ENCODE measurements around the gene PRIM2. TPM values are rescaled to one million over a fixed set of nuclear protein-coding genes. Genes with fewer than 3 reads are reported as not detected.
"Not testable (repeated sequence)": the region's sequence is repeated elsewhere in the genome, so short reads cannot be mapped to it uniquely, and the experiment has no call there.

The PRIM2 gene
- total and polyA plus RNA-seq, 2 of the 8 experiments (the other 6 are each of a cell fraction or from before 2014, with no cell fraction given) = 20.8 to 46.8 TPM

- H3K4ac ChIP-seq (replicated peaks; ENCODE audit: insufficient read length, low read depth, low read length); H2AK5ac ChIP-seq (ENCODE audit: low read depth, low read length); CTCF ChIA-PET (ENCODE audit: partially characterized antibody); H3K23me2 ChIP-seq (ENCODE audit: low read depth, low read length); H3K18ac ChIP-seq (ENCODE audit: extremely low read depth, low read length); H4K5ac ChIP-seq (ENCODE audit: insufficient read length, low read depth, low read length); H3K27me3 ChIP-seq (replicated peaks in 1 of 4; ENCODE audit: control insufficient read depth in 3 of 4, extremely low read depth in 1 of 4, insufficient read depth in 3 of 4, low read length in 3 of 4); H2BK15ac ChIP-seq (ENCODE audit: low read length); H3K14ac ChIP-seq (ENCODE audit: insufficient read length); H3K4me1 ChIP-seq (replicated peaks in 1 of 4; ENCODE audit: control insufficient read depth in 3 of 4, insufficient read depth in 4 of 4, low read length in 3 of 4); H4K91ac ChIP-seq (replicated peaks; ENCODE audit: insufficient read length, low read length); H2BK120ac ChIP-seq (replicated peaks; ENCODE audit: low read depth, low read length); H3K56ac ChIP-seq (replicated peaks; ENCODE audit: insufficient read length, low read depth, low read length); H3K9ac ChIP-seq (replicated peaks in 1 of 4; ENCODE audit: extremely low read depth in 1 of 4, low read depth in 3 of 4, low read length in 3 of 4); H3K79me1 ChIP-seq (ENCODE audit: low read depth, low read length); H3K79me2 ChIP-seq (ENCODE audit: control insufficient read depth in 1 of 2, insufficient read depth in 2 of 2, low read length in 2 of 2); H2BK12ac ChIP-seq (ENCODE audit: low read depth, low read length); H2BK5ac ChIP-seq (ENCODE audit: low read depth, low read length); H3K9me3 ChIP-seq (ENCODE audit: insufficient read depth in 2 of 2, low read depth in 1 of 2, low read length in 1 of 2); H4K8ac ChIP-seq (ENCODE audit: extremely low read depth, insufficient read depth, low read length); H4K20me1 ChIP-seq (replicated peaks in 1 of 2; ENCODE audit: control insufficient read depth in 1 of 2, insufficient read depth in 2 of 2, low read length in 2 of 2); FAIRE-seq; POLR2A ChIA-PET (ENCODE audit: partially characterized antibody); H3K36me3 ChIP-seq (ENCODE audit: control insufficient read depth in 2 of 4, insufficient read depth in 4 of 4, low read length in 3 of 4); H2BK20ac ChIP-seq (ENCODE audit: low read length); H3K27ac ChIP-seq (ENCODE audit: low read depth, low read length); H3K4me2 ChIP-seq (ENCODE audit: insufficient read depth in 1 of 2, low read depth in 2 of 2, low read length in 2 of 2); H3K23ac ChIP-seq (ENCODE audit: insufficient read length); DNase-seq (ENCODE audit: low read depth in 1 of 2, low spot score in 2 of 2); H2AFZ ChIP-seq (ENCODE audit: low read length); H3K4me3 ChIP-seq (ENCODE audit: extremely low read depth in 1 of 4, insufficient read depth in 2 of 4, low read depth in 3 of 4, low read length in 4 of 4): not testable (repeated sequence)
- WGBS, 2 experiments (ENCODE audit: extremely low coverage in 1 of 2, insufficient coverage in 1 of 2, insufficient read length in 1 of 2, insufficient replicate concordance in 2 of 2, low coverage in 1 of 2, low lambda C conversion rate in 2 of 2, missing lambda C conversion rate in 1 of 2) = 85% methylated on average over 6 of the region's 6 CpGs; no CpG with 5 or more reads in 1 of the 2 experiments
Observed at GRCh38 chr6:57618959-57619358, 301.5 kb downstream of the PRIM2 start.

DNA sequence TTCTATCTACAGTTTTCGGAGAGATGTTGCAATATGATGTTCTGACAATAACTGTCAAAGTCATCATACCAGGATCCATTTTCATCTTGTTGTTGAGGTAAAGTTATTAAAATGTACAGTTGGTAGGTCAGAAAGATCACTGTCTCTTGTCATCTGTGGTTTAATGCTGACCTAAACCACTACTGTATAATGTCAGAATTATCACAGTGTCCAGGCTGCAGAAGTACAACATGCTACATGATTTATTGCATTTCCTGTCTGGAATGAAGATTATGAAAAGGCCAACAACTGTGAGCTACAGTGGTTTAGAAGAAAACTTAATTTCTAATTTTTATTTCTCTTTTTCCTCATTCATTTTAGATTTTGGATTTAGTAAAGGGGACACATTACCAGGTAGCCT, 314.3 kb downstream of the PRIM2 start:
- H3K18ac ChIP-seq (ENCODE audit: extremely low read depth, low read length); H3K27me3 ChIP-seq (replicated peaks in 1 of 4; ENCODE audit: control insufficient read depth in 3 of 4, extremely low read depth in 1 of 4, insufficient read depth in 3 of 4, low read length in 3 of 4); FAIRE-seq; H3K23me2 ChIP-seq (ENCODE audit: low read depth, low read length); H4K5ac ChIP-seq (ENCODE audit: insufficient read length, low read depth, low read length); DNase-seq (ENCODE audit: low read depth in 1 of 2, low spot score in 2 of 2); H3K4ac ChIP-seq (replicated peaks; ENCODE audit: insufficient read length, low read depth, low read length); H2BK15ac ChIP-seq (ENCODE audit: low read length); H3K9ac ChIP-seq (replicated peaks in 1 of 4; ENCODE audit: extremely low read depth in 1 of 4, low read depth in 3 of 4, low read length in 3 of 4); CTCF ChIA-PET (ENCODE audit: partially characterized antibody); H3K27ac ChIP-seq (ENCODE audit: low read depth, low read length); H3K79me2 ChIP-seq (ENCODE audit: control insufficient read depth in 1 of 2, insufficient read depth in 2 of 2, low read length in 2 of 2); H4K8ac ChIP-seq (ENCODE audit: extremely low read depth, insufficient read depth, low read length); H2BK5ac ChIP-seq (ENCODE audit: low read depth, low read length); H2AFZ ChIP-seq (ENCODE audit: low read length); H3K23ac ChIP-seq (ENCODE audit: insufficient read length); H2BK12ac ChIP-seq (ENCODE audit: low read depth, low read length); H3K4me2 ChIP-seq (ENCODE audit: insufficient read depth in 1 of 2, low read depth in 2 of 2, low read length in 2 of 2); H3K4me3 ChIP-seq (ENCODE audit: extremely low read depth in 1 of 4, insufficient read depth in 2 of 4, low read depth in 3 of 4, low read length in 4 of 4); H4K20me1 ChIP-seq (replicated peaks in 1 of 2; ENCODE audit: control insufficient read depth in 1 of 2, insufficient read depth in 2 of 2, low read length in 2 of 2); POLR2A ChIA-PET (ENCODE audit: partially characterized antibody); H3K4me1 ChIP-seq (replicated peaks in 1 of 4; ENCODE audit: control insufficient read depth in 3 of 4, insufficient read depth in 4 of 4, low read length in 3 of 4); H2BK120ac ChIP-seq (replicated peaks; ENCODE audit: low read depth, low read length); H3K56ac ChIP-seq (replicated peaks; ENCODE audit: insufficient read length, low read depth, low read length); H2AK5ac ChIP-seq (ENCODE audit: low read depth, low read length); H4K91ac ChIP-seq (replicated peaks; ENCODE audit: insufficient read length, low read length); H3K36me3 ChIP-seq (ENCODE audit: control insufficient read depth in 2 of 4, insufficient read depth in 4 of 4, low read length in 3 of 4); H2BK20ac ChIP-seq (ENCODE audit: low read length); H3K79me1 ChIP-seq (ENCODE audit: low read depth, low read length); H3K14ac ChIP-seq (ENCODE audit: insufficient read length); H3K9me3 ChIP-seq (ENCODE audit: insufficient read depth in 2 of 2, low read depth in 1 of 2, low read length in 1 of 2): not testable (repeated sequence)
- 100% methylated on average over 1 of the region's 1 CpG; no CpG with 5 or more reads in 1 of the 2 experiments for WGBS, 2 experiments (ENCODE audit: extremely low coverage in 1 of 2, insufficient coverage in 1 of 2, insufficient read length in 1 of 2, insufficient replicate concordance in 2 of 2, low coverage in 1 of 2, low lambda C conversion rate in 2 of 2, missing lambda C conversion rate in 1 of 2)

Data from H1 (cell line).